ENCODE results near the gene SALL2.

Gene SALL2

DNA sequence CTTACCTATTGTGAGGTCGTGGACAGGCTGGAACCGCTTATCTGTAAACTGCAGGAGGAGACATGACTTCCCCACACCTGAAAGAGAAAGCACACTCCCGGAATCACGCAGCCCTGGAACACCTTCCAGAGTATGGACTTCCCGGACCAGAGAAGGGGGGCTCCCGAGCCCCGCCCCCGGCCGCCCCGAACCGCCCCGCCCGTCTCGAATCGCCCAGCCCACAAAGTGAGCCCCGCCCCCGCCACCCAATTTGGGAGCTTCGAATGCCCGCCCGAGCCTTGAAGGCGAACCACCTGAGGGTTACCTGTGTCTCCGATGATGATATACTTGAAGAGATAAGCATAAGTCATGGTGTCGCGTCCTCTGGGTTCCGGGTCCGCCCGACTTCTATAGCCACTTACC, 49.6 kb downstream of the SALL2 start:
- no peak for DNase-seq

DNA sequence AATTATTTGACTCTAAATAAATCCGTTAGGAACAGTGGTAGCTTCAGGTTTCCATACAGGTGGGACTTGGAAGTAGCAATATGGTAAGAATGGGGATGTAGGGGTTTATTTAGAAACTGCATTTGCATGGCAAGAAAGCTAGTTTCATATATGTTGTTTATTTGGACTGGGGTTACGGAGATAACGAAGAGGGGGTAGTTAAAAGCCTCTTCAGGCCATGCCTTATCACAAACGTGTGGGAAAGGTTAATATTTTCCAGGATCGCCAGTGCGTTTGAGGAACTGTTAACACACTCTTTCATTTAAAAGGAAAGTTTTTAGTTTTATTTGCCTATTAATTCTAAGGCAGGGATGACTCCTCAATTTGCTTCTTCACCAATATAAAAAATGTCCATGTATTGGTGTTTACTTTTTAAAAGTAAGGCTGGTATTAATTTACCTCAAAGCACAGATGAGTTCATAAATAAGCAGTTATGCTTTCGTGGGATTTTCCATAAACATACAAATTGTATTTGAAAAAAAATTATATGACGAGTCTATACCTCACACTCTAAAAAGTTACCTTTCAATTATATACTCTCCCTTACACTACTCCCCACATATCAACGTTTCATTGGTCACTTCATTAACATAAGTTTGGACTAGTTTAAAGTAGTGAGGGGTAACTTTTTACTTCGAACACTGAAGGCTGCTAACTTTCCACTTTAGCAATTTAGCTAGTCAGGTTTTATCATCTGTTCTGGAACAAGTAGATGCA, 50.2 kb downstream of the SALL2 start:
- DNase-seq, result no peak

Data from SIG-M5 (cell line).